Measurements from ENCODE around the gene CILP2. TPM values are rescaled to one million over a fixed set of nuclear protein-coding genes. Genes with fewer than 3 reads are reported as not detected.

The CILP2 gene, protein sequence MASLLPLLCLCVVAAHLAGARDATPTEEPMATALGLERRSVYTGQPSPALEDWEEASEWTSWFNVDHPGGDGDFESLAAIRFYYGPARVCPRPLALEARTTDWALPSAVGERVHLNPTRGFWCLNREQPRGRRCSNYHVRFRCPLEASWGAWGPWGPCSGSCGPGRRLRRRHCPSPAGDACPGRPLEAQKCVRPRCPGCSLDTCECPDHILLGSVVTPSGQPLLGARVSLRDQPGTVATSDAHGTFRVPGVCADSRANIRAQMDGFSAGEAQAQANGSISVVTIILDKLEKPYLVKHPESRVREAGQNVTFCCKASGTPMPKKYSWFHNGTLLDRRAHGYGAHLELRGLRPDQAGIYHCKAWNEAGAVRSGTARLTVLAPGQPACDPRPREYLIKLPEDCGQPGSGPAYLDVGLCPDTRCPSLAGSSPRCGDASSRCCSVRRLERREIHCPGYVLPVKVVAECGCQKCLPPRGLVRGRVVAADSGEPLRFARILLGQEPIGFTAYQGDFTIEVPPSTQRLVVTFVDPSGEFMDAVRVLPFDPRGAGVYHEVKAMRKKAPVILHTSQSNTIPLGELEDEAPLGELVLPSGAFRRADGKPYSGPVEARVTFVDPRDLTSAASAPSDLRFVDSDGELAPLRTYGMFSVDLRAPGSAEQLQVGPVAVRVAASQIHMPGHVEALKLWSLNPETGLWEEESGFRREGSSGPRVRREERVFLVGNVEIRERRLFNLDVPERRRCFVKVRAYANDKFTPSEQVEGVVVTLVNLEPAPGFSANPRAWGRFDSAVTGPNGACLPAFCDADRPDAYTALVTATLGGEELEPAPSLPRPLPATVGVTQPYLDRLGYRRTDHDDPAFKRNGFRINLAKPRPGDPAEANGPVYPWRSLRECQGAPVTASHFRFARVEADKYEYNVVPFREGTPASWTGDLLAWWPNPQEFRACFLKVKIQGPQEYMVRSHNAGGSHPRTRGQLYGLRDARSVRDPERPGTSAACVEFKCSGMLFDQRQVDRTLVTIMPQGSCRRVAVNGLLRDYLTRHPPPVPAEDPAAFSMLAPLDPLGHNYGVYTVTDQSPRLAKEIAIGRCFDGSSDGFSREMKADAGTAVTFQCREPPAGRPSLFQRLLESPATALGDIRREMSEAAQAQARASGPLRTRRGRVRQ
- 1 to 10 TPM; 1.1 to 1.7 TPM for total RNA-seq
- polyA plus RNA-seq (2013, experiment 1 of 2), result 0.08 TPM
- polyA plus RNA-seq (2013, experiment 2 of 2), result 0.37 TPM
- total RNA-seq, result 0 to 3.6 (median 0.42) reads per million in 172 experiments

GRCh38 chr19:19538061-19538784 is at the start of gene CILP2:
CILP2 (plus strand) TSS chr19:19538265; CDS start chr19:19538350, 85 bp downstream.
- Mint-ChIP-seq H3K27ac (peak within 1 kb of the TSS; percentile 51), H3K4me3 (peak within 1 kb of the TSS; percentile 71), H3K9me3 (no peaks in the 10 kb centered on the region), H3K4me1 (ENCODE audit: low read depth) (peaks cover 41% of the 10 kb centered on the region), H3K27me3 (no peaks in the 10 kb centered on the region), H3K36me3 (ENCODE audit: low read depth) (no peaks in the 10 kb centered on the region)
- no peak within 1 kb of the TSS for H3K27ac ChIP-seq (ENCODE audit: low read depth in 1 of 2, low read length in 2 of 2)
- H3K4me1 ChIP-seq (ENCODE audit: insufficient read depth, low read length), result peaks cover 47% of the 10 kb centered on the region
- POLR2A ChIA-PET, result interaction anchor here (0.7 to 1.3 kb wide), 4 partner anchors 10 to 283 kb away, joined by 3 to 7 read pairs (median 3); partner anchors contain the start of genes ZNF101, ZNF14 and ZNF506
- no peaks in the 10 kb centered on the region for H3K36me3 ChIP-seq (ENCODE audit: insufficient read depth, low read length)
- H3K9me3 ChIP-seq (ENCODE audit: control insufficient read depth in 1 of 2, insufficient read depth in 1 of 2, low read length in 2 of 2), result peaks cover 0 to 11% of the 10 kb centered on the region in 2 experiments
- peak within 1 kb of the TSS; percentile 25 for H3K4me3 ChIP-seq (ENCODE audit: low read length)
- no peaks in the 10 kb centered on the region for H3K27me3 ChIP-seq (ENCODE audit: control insufficient read depth in 1 of 2, insufficient read depth in 2 of 2, low read length in 2 of 2)
- CTCF ChIA-PET, result interaction anchor here (1.0 kb wide), 1 partner anchor 105 kb away, joined by 4 read pairs; the partner anchor contains the start of gene GMIP
- peak in 8 of 14 experiments; percentile 36 to 68 (median 42) for DNase-seq
- intact Hi-C loops (cut with DNase I, micrococcal nuclease), result loop anchor here in 1 of 2 experiments (5.0 kb wide), 2 partner anchors 54 to 199 kb away; no protein-coding TSS in a partner anchor
- TF ChIP-seq CTCF (IDR thresholded peaks at IDR 0.05), result no peak
- ATAC-seq (ENCODE audit: poor library complexity), result peak; percentile 5

GRCh38 chr19:19488875-19489690 is 49.0 kb upstream of the CILP2 start:
- CTCF ChIA-PET, result interaction anchor here (0.9 to 3.6 kb wide), 17 partner anchors 10 to 303 kb away, joined by 3 to 34 read pairs (median 6); partner anchors contain the start of genes GATAD2A and NR2C2AP
- H3K27me3 Mint-ChIP-seq, result no peaks in the 10 kb centered on the region
- no peaks in the 10 kb centered on the region for H3K9me3 Mint-ChIP-seq
- H3K27ac ChIP-seq (ENCODE audit: low read depth in 1 of 2, low read length in 2 of 2), result peak overlapping the region; percentile 86 to 96
- no peaks in the 10 kb centered on the region for H3K9me3 ChIP-seq (ENCODE audit: control insufficient read depth in 1 of 2, insufficient read depth in 1 of 2, low read length in 2 of 2)
- POLR2A ChIA-PET, result interaction anchor here (0.6 to 7.0 kb wide), 17 partner anchors 14 to 297 kb away, joined by 3 to 81 read pairs (median 5); partner anchors contain the start of genes BORCS8, GATAD2A, NDUFA13 and RFXANK
- DNase-seq (peak; percentile 78 to 99 (median 87)), ATAC-seq (ENCODE audit: poor library complexity) (peak; percentile 89)
- H3K36me3 ChIP-seq (ENCODE audit: insufficient read depth, low read length), result peaks cover 47% of the 10 kb centered on the region
- peaks cover 55% of the 10 kb centered on the region for H3K4me1 Mint-ChIP-seq (ENCODE audit: low read depth)
- peak overlapping the region; percentile 99 for H3K27ac Mint-ChIP-seq
- H3K36me3 Mint-ChIP-seq (ENCODE audit: low read depth), result peaks cover 30% of the 10 kb centered on the region
- no peaks in the 10 kb centered on the region for H3K27me3 ChIP-seq (ENCODE audit: control insufficient read depth in 1 of 2, insufficient read depth in 2 of 2, low read length in 2 of 2)
- no peak for TF ChIP-seq CTCF (IDR thresholded peaks at IDR 0.05)
- intact Hi-C loops (cut with DNase I, micrococcal nuclease), result loop anchor here (1.0 to 2.0 kb wide), 4 partner anchors 28 to 104 kb away; partner anchors contain the start of gene GATAD2A (in 2 of the 2)
- H3K4me1 ChIP-seq (ENCODE audit: insufficient read depth, low read length), result peaks cover 64% of the 10 kb centered on the region
- peak overlapping the region; percentile 11 for H3K4me3 ChIP-seq (ENCODE audit: low read length)
- peak overlapping the region; percentile 32 for H3K4me3 Mint-ChIP-seq

Measured in CD4-positive, alpha-beta T cell (primary cell).